Activated naive CD8-positive, alpha-beta T cell treated with anti-CD3 and anti-CD28 coated beads, Interleukin-2, amount 50 U/mL, for 24 hours (primary cell): ENCODE measurements around the gene CARD10.

Experiments
- ATAC-seq: fragments of 150-1000 bp; cut with Tn5 transposase; one replicate; pipeline ENCODE4 v1.10.0; 2021
- DNase-seq: peaks from one replicate; pipeline ENCODE4 v3.0.0; 2021
- H3K27ac Mint-ChIP-seq: one replicate; pipeline ENCODE4 v1.8.0; 2021; ENCODE audit warnings: mild to moderate bottlenecking, mixed read lengths
- H3K27me3 Mint-ChIP-seq: one replicate; pipeline ENCODE4 v1.8.0; 2021; ENCODE audit warnings: mixed read lengths
- H3K36me3 Mint-ChIP-seq: one replicate; pipeline ENCODE4 v1.8.0; 2021; ENCODE audit warnings: low read depth, mixed read lengths
- H3K4me1 Mint-ChIP-seq: one replicate; pipeline ENCODE4 v1.8.0; 2021; ENCODE audit warnings: mixed read lengths
- H3K4me3 Mint-ChIP-seq: one replicate; pipeline ENCODE4 v1.8.0; 2021; ENCODE audit warnings: mild to moderate bottlenecking, moderate library complexity, mixed read lengths
- H3K9me3 Mint-ChIP-seq: one replicate; pipeline ENCODE4 v1.8.0; 2021; ENCODE audit warnings: mixed read lengths

The CARD10 gene

DNA sequence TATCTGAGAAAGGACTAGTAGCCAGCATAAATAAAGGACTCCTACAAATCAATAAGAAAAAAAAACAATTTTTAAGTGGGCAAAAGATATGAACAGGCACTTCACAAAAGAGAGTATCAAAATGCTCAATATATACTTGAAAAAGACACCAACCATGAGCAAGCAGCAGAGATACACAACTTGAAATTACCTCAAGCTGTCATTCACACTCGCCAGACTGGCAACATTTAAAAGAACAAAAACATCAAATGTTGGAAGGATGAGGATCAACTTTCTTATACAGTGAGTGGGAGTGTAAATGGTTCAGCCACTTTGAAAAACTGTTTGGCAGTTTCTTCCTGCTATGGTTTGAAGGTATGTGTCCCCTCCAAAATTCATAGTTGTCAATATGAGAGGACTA lies 68.0 kb downstream of the CARD10 start:
- Mint-ChIP-seq H3K27me3 (no peaks in the 10 kb centered on the region), H3K4me3 (no peak overlapping the region), H3K4me1 (peaks cover 8% of the 10 kb centered on the region), H3K36me3 (no peaks in the 10 kb centered on the region), H3K9me3 (no peaks in the 10 kb centered on the region), H3K27ac (no peak overlapping the region)
- ATAC-seq (no peak), DNase-seq (no peak)

DNA sequence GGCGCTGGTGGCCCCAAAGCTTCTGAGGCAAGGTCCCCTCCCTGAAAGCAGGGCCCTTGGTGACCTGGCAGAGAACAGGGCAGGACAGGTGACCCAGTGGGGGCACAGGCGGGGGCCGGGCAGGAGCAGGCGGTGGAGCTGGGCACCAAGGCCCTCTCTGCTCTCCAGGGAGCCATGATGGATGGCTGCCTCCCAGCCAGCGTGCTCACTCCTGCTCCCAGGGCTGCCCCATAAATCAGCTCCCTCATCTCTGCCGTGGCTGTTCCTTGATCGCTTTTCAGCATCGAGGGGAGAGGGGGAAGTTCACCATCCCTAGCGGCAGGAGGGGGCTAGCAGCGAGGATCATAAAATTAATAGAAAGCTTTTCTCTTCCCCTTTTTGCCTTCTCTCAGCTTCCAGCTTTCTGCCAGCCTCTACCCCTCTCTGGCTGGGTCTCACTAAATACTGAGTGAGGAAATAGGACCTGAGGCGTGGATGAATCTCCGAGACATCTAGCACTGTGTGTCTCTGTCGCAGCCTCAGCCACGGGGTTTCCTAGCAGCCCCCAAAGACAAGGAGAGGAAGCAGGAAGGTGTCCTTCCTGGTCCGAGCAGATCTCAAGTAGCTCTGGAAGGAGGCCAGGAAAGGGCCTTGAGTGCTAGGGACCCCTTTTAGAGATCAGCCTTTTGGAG lies 69.7 kb downstream of the CARD10 start:
- Mint-ChIP-seq H3K27ac (no peak overlapping the region), H3K4me1 (peaks cover 6% of the 10 kb centered on the region), H3K36me3 (no peaks in the 10 kb centered on the region), H3K9me3 (no peaks in the 10 kb centered on the region), H3K27me3 (no peaks in the 10 kb centered on the region), H3K4me3 (no peak overlapping the region)
- DNase-seq, result no peak
- no peak for ATAC-seq

GRCh38 chr22:37448516-37449127 lies 70.6 kb downstream of the CARD10 start:
- Mint-ChIP-seq H3K4me1 (peaks cover 11% of the 10 kb centered on the region), H3K27ac (no peak overlapping the region)

DNA sequence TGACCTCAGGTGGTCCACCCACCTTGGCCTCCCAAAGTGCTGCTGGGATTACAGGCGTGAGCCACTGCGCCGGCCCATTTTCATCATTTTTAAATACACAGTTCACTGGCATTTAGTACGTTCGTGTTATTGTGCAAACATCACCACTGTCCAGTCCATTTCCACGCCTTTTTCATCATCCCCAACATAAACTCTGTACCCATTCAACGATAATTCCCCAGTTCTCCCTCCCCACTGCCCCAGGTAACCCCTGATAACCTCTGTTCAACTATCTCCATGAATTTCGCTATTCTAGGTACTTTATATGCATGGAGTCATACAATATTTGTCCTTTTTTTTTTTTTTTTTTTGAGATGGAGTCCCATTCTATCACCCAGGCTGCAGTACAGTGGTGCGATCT lies 73.7 kb downstream of the CARD10 start:
- Mint-ChIP-seq H3K4me3 (no peak overlapping the region), H3K27ac (no peak overlapping the region), H3K4me1 (peaks cover 9% of the 10 kb centered on the region), H3K36me3 (no peaks in the 10 kb centered on the region), H3K9me3 (peaks cover 4% of the 10 kb centered on the region), H3K27me3 (peaks cover 4% of the 10 kb centered on the region)
- ATAC-seq (no peak), DNase-seq (no peak)

More at GRCh38 chr22:37448516-37449127, 70.6 kb downstream of the CARD10 start:
- H3K4me3 Mint-ChIP-seq, result no peak overlapping the region
- no peaks in the 10 kb centered on the region for H3K36me3 Mint-ChIP-seq
- no peaks in the 10 kb centered on the region for H3K27me3 Mint-ChIP-seq
- ATAC-seq (no peak), DNase-seq (no peak)
- no peaks in the 10 kb centered on the region for H3K9me3 Mint-ChIP-seq

DNA sequence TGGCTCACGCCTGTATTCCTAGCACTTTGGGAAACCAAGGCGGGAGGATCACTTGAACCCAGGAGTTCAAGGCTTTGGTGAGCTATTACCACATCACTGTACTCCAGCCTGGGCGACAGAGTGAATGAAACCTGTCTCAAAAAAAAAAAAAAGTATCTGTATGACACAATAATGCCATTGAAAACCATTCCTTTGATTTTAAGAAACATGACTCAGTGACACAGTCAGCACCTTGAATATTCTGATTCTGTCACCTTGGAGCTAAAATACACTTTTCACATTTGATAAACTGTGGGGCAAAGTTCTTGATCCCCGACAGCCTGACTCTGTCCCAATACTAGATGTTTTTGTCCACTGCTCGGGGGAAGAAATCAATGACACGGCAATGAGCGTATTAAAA lies 75.2 kb downstream of the CARD10 start:
- H3K27ac Mint-ChIP-seq, result no peak overlapping the region

DNA sequence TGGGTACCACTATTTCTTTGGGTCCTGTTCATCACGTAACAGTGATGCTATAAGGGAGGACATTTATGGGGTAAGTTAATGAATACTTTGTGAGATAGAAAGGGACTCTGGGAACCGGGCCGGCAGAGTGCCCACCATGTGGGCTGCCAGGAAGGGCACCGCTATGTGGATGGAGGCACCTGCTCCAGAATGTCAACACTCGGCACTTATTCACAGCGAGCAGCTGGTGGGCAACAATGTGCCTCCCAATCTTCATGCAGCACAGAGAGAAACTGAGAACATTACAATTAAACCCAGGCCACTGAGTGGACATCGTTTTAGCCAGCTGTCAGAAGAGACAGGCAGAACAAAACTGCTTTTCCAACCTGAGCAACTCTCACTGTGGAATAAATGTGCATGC lies 76.1 kb downstream of the CARD10 start:
- ATAC-seq (no peak), DNase-seq (no peak)
- H3K4me1 Mint-ChIP-seq, result peaks cover 5% of the 10 kb centered on the region
- H3K9me3 Mint-ChIP-seq, result peaks cover 4% of the 10 kb centered on the region
- no peaks in the 10 kb centered on the region for H3K36me3 Mint-ChIP-seq
- no peak overlapping the region for H3K4me3 Mint-ChIP-seq
- no peak overlapping the region for H3K27ac Mint-ChIP-seq
- H3K27me3 Mint-ChIP-seq, result peaks cover 4% of the 10 kb centered on the region

More for the DNA sequence above, 75.2 kb downstream of the CARD10 start:
- Mint-ChIP-seq H3K4me3 (no peak overlapping the region), H3K36me3 (no peaks in the 10 kb centered on the region), H3K27me3 (peaks cover 4% of the 10 kb centered on the region), H3K4me1 (peaks cover 5% of the 10 kb centered on the region), H3K9me3 (peaks cover 4% of the 10 kb centered on the region)
- DNase-seq (no peak), ATAC-seq (no peak)

DNA sequence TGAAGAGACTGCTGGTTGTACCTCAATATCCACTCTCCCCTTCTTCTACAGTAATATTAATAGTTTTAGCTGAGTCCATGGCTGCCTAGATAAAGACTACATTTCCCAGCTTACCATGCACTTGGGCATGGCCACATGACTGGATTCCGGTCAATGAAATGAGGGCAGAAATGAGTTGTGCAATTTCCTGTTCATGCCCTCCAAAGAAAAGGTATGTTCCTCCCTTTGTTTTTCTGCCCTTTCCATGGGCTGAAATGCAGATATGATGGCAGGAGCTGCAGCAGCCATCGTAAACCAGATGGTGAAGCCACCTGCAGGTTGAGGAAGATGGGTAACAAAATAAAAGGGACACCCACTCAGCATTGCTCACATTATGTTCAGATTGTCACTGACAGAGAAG lies 76.7 kb downstream of the CARD10 start:
- DNase-seq, result no peak
- Mint-ChIP-seq H3K27ac (no peak overlapping the region), H3K4me3 (no peak overlapping the region), H3K4me1 (peaks cover 5% of the 10 kb centered on the region), H3K9me3 (peaks cover 4% of the 10 kb centered on the region), H3K27me3 (peaks cover 4% of the 10 kb centered on the region), H3K36me3 (no peaks in the 10 kb centered on the region)
- no peak for ATAC-seq

GRCh38 chr22:37442135-37442534 lies 77.1 kb downstream of the CARD10 start:
- Mint-ChIP-seq H3K4me3 (no peak overlapping the region), H3K4me1 (peaks cover 5% of the 10 kb centered on the region), H3K9me3 (peaks cover 4% of the 10 kb centered on the region), H3K27me3 (peaks cover 7% of the 10 kb centered on the region), H3K36me3 (no peaks in the 10 kb centered on the region), H3K27ac (no peak overlapping the region)
- DNase-seq, result no peak
- no peak for ATAC-seq

GRCh38 chr22:37440875-37441274 lies 78.3 kb downstream of the CARD10 start:
- Mint-ChIP-seq H3K9me3 (peaks cover 4% of the 10 kb centered on the region), H3K4me3 (no peak overlapping the region), H3K27me3 (peaks cover 7% of the 10 kb centered on the region), H3K4me1 (peaks cover 5% of the 10 kb centered on the region), H3K27ac (no peak overlapping the region), H3K36me3 (no peaks in the 10 kb centered on the region)
- ATAC-seq (no peak), DNase-seq (no peak)
